Right lobe of liver (tissue), 6 donors: ENCODE results near the gene RORB. TPM values are rescaled to one million over a fixed set of nuclear protein-coding genes. Genes with fewer than 3 reads are reported as not detected.

Experiments used
- ATAC-seq, 4 donors: fragments of 200-7000 bp; cut with Tn5 transposase; one replicate each; pipeline ENCODE4 v1.9.1; 2020; ENCODE audit warnings: mild to moderate bottlenecking in 4 of 4, moderate library complexity in 4 of 4
- DNase-seq, 3 donors: peaks; one replicate each; pipeline ENCODE4 v3.0.0-alpha.2; 2020
- H3K27ac ChIP-seq, 3 donors: fragments of 200-600 bp; one replicate each; pipeline ENCODE4 v1.8.0; 2022
- H3K27me3 ChIP-seq, 2 donors: fragments of 200-600 bp; one replicate each; pipeline ENCODE4 v1.8.0; 2022
- H3K36me3 ChIP-seq, 4 donors: fragments of 200-600 bp; sonication (generic) in 1 of 4; one replicate each; pipeline versions ENCODE4 v1.5.1 to v1.8.0; 2017 to 2022; ENCODE audit warnings: control low read depth in 1 of 4
- H3K4me1 ChIP-seq, 4 donors: fragments of 200-600 bp; sonication (generic) in 1 of 4; one replicate each; pipeline versions ENCODE4 v1.5.1 to v1.8.0; 2017 to 2022; ENCODE audit warnings: control low read depth in 1 of 4
- H3K4me3 ChIP-seq, 3 donors: fragments of 200-600 bp; one replicate each; pipeline ENCODE4 v1.8.0; 2022
- H3K9me3 ChIP-seq, 4 donors: fragments of 200-600 bp; sonication (generic) in 1 of 4; one replicate each; pipeline versions ENCODE4 v1.5.1 to v1.8.0; 2017 to 2022; ENCODE audit warnings: control low read depth in 1 of 4
- POLR2A ChIP-seq: fragments of 450-650 bp; IDR thresholded peaks from one replicate; pipeline ENCODE4 v1.6.1; 2017; ENCODE audit warnings: antibody characterized with exemption, mild to moderate bottlenecking
- WGBS: methylation state at CpG from one replicate; pipeline ENCODE4 v1.1.6; 2018; ENCODE audit warnings: low coverage, low lambda C conversion rate; ENCODE audit not compliant: insufficient coverage; ENCODE audit errors: missing lambda C conversion rate; 5-methylcytosine and 5-hydroxymethylcytosine counted together
- intact Hi-C, 2 donors: fragments of 100-400 bp; cut with DNase I; formaldehyde crosslinking; loops; one replicate each; pipeline versions ENCODE4 v1.11.2 to v1.14.1; 2022
- total RNA-seq, 6 experiments: library from RNA; depleted of rRNA in 2 of 6; stranded (reverse); fragments of >200 nt in 2 of 6; fragmentation: NEBNext Ultra II Directional in 3 of 6; extraction: Animal tissue kit (Norgen Biotek cat#: 25700) in 3 of 6; gene quantifications; one replicate each; pipeline versions ENCODE4 v1.1.0 to v1.2.4, GENCODE V29; 2016 to 2023
- TF ChIP-seq, protein P1 (sequence below), 4 donors: fragments of 200-600 bp in 3 of 4; fragments of 450-650 bp in 1 of 4; IDR thresholded peaks; one replicate each; pipeline versions ENCODE4 v1.5.1 to v1.8.0; 2016 to 2022; ENCODE audit warnings: antibody characterized with exemption in 4 of 4, mild to moderate bottlenecking in 2 of 4
- donor health status: DM: no; HTN: yes; CAD: no.
- donor health status: DM: no; HTN: no; CAD: no.
- donor health status: DM: no; HTN: no; CAD: no.
- donor health status: DM: no; HTN: yes; CAD: no.
- donor health status: DM: no; HTN: yes; CAD: no.

RORB gene
- total RNA-seq, 6 experiments from 2014 or later: 0.04 to 0.62 (median 0.61) TPM; not detected in 3

DNA sequence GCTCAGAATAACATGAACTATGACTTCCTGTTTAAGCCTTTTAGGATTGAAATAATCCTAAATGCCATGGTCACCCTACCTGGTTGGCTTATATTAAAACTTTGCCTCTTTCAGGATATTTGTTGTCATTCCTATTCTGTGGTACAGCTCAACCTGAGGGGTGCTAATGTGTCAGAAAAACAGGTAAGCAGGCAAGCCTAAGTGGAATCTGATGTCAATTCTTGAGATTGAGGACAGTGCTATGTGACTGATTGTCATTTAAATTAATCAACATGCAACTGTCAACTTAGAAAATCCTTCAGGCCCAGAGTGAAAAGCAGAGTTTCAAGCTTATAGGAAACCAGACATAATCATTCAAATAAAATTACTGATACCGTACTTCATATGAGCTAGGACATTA, 2.6 kb upstream of the RORB start:
- intact Hi-C loops: no loop called here
- Histone ChIP-seq H3K36me3 (no peaks in the 10 kb centered on the region), H3K4me1 (peaks cover 0 to 18% (median 5%) of the 10 kb centered on the region in 4 donors), H3K4me3 (no peak overlapping the region), H3K9me3 (no peaks in the 10 kb centered on the region), H3K27ac (no peak overlapping the region), H3K27me3 (peaks cover 4 to 9% of the 10 kb centered on the region in 2 donors)
- DNase-seq (no peak), ATAC-seq (no peak)
- TF ChIP-seq, protein P1, sequence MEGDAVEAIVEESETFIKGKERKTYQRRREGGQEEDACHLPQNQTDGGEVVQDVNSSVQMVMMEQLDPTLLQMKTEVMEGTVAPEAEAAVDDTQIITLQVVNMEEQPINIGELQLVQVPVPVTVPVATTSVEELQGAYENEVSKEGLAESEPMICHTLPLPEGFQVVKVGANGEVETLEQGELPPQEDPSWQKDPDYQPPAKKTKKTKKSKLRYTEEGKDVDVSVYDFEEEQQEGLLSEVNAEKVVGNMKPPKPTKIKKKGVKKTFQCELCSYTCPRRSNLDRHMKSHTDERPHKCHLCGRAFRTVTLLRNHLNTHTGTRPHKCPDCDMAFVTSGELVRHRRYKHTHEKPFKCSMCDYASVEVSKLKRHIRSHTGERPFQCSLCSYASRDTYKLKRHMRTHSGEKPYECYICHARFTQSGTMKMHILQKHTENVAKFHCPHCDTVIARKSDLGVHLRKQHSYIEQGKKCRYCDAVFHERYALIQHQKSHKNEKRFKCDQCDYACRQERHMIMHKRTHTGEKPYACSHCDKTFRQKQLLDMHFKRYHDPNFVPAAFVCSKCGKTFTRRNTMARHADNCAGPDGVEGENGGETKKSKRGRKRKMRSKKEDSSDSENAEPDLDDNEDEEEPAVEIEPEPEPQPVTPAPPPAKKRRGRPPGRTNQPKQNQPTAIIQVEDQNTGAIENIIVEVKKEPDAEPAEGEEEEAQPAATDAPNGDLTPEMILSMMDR (IDR thresholded peaks at IDR 0.05): no peak
- TF ChIP-seq POLR2A: no peak
- WGBS: 73% methylated on average over 1 of the region's 1 CpG

GRCh38 chr9:74496406-74496805, 729 bp upstream of the RORB start:
- WGBS: 12% methylated on average over 6 of the region's 6 CpGs
- no peak for ATAC-seq
- intact Hi-C loops: no loop called here
- Histone ChIP-seq H3K36me3 (no peaks in the 10 kb centered on the region), H3K27me3 (peaks cover 4 to 11% of the 10 kb centered on the region in 2 donors), H3K4me1 (peaks cover 0 to 18% (median 5%) of the 10 kb centered on the region in 4 donors), H3K4me3 (peak overlapping the region; percentile 38 to 63 (median 51)), H3K9me3 (no peaks in the 10 kb centered on the region), H3K27ac (no peak overlapping the region)
- TF ChIP-seq, protein P1 (IDR thresholded peaks at IDR 0.05): no peak
- no peak for TF ChIP-seq POLR2A
- DNase-seq: no peak

GRCh38 chr9:74497748-74498620, 849 bp downstream of the RORB start:
- H3K4me3 ChIP-seq: peak overlapping the region; percentile 38 to 63 (median 51)

DNA sequence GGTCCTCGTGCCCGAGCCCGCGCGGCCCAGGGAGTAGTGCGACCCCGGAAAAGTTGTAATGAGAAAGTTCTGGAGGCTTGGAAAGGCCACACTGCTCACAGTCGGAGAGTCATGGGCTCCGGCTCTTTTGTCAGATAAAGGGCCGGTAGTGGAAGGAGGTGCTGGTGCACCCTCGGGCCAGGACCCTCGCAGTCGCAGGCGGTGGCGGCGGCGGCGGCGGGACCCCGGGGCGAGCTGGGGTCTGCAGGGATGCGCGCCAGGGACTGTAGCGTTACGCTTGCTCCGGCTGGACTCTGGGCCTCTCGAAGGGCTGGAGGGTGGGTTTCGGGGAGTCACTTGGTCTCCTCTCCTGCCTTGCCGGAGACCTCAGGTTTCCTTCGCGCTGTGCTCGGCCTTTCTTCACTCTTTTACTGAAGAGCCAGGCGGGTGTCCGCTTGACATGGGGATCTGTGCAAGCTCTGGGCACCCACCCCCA, 1.5 kb downstream of the RORB start:
- no peak for TF ChIP-seq POLR2A
- TF ChIP-seq, protein P1 (IDR thresholded peaks at IDR 0.05): no peak
- Histone ChIP-seq H3K36me3 (no peaks in the 10 kb centered on the region), H3K4me3 (peak overlapping the region; percentile 38 to 63 (median 51)), H3K27me3 (peaks cover 4 to 13% of the 10 kb centered on the region in 2 donors), H3K27ac (no peak overlapping the region), H3K9me3 (no peaks in the 10 kb centered on the region), H3K4me1 (peaks cover 0 to 18% (median 5%) of the 10 kb centered on the region in 4 donors)
- ATAC-seq (no peak), DNase-seq (no peak)
- 0% methylated on average over 10 of the region's 34 CpGs for WGBS
- intact Hi-C loops: no loop called here

More at GRCh38 chr9:74497748-74498620, 849 bp downstream of the RORB start:
- DNase-seq (peak in 2 of 3 donors; percentile 30 to 57), ATAC-seq (peak; percentile 31 to 51 (median 43))
- intact Hi-C loops: no loop called here
- 2% methylated on average over 35 of the region's 77 CpGs for WGBS
- Histone ChIP-seq H3K9me3 (no peaks in the 10 kb centered on the region), H3K36me3 (no peaks in the 10 kb centered on the region), H3K27me3 (peaks cover 4 to 13% of the 10 kb centered on the region in 2 donors), H3K27ac (no peak overlapping the region), H3K4me1 (peaks cover 0 to 18% (median 5%) of the 10 kb centered on the region in 4 donors)
- TF ChIP-seq POLR2A: no peak
- TF ChIP-seq, protein P1 (IDR thresholded peaks at IDR 0.05): no peak
